Measurements from ENCODE around the gene BCOR.

GRCh38 chrX:40098264-40099054 lies 701 bp upstream of the BCOR start:
- TF ChIP-seq, protein P1, sequence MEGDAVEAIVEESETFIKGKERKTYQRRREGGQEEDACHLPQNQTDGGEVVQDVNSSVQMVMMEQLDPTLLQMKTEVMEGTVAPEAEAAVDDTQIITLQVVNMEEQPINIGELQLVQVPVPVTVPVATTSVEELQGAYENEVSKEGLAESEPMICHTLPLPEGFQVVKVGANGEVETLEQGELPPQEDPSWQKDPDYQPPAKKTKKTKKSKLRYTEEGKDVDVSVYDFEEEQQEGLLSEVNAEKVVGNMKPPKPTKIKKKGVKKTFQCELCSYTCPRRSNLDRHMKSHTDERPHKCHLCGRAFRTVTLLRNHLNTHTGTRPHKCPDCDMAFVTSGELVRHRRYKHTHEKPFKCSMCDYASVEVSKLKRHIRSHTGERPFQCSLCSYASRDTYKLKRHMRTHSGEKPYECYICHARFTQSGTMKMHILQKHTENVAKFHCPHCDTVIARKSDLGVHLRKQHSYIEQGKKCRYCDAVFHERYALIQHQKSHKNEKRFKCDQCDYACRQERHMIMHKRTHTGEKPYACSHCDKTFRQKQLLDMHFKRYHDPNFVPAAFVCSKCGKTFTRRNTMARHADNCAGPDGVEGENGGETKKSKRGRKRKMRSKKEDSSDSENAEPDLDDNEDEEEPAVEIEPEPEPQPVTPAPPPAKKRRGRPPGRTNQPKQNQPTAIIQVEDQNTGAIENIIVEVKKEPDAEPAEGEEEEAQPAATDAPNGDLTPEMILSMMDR (IDR thresholded peaks at IDR 0.05) = no peak
- peak in 2 of 4 donors; percentile 29 to 32 for TF ChIP-seq POLR2A (IDR thresholded peaks at IDR 0.05)
